ENCODE measurements around the gene ST8SIA4.

DNA sequence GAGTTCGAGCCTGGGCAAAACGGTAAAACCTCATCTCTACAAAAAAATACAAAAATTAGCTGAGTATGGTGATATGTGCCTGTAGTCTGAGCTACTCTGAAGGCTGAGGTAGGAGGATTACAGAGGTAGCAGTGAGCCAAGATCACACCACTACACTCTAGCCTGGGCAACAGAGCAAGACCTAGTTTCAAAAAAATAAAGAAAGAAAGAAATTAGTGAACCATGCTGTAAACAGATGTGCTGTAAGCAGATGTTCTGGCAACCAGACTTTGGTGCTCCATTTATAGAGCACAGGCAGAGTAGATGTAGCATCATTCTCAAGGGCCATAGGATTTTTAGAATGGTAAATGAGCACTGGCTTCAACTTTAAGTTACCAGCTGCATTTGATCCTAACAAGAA lies 115.4 kb downstream of the ST8SIA4 start:
- TF ChIP-seq CTCF (IDR thresholded peaks at IDR 0.05): no peak
- TF ChIP-seq POLR2AphosphoS5 (IDR thresholded peaks at IDR 0.05): no peak
- TF ChIP-seq POLR2A (IDR thresholded peaks at IDR 0.05): no peak
